Karpas-422 (cell line): ENCODE results near the gene GPD1L. TPM values are rescaled to one million over a fixed set of nuclear protein-coding genes. Genes with fewer than 3 reads are reported as not detected.
"Not testable (repeated sequence)": the region's sequence is repeated elsewhere in the genome, so short reads cannot be mapped to it uniquely, and the experiment has no call there.

Experiments used
- DNase-seq: peaks from one replicate; pipeline ENCODE4 v3.0.0-alpha.2; 2015
- H2AFZ ChIP-seq: fragments of 200-600 bp; sonication (generic); 2 replicates; pipeline ENCODE4 v1.6.1; 2014; ENCODE audit warnings: antibody characterized with exemption, low read length, mixed read lengths
- H3K27ac ChIP-seq: fragments of 200-600 bp; sonication (generic); 2 replicates; pipeline ENCODE4 v1.5.1; 2014; ENCODE audit warnings: mild to moderate bottlenecking, low read length, moderate library complexity
- H3K27me3 ChIP-seq: fragments of 200-600 bp; sonication (generic); 2 replicates; pipeline ENCODE4 v1.6.1; 2014; ENCODE audit warnings: low read length, mixed read lengths
- H3K36me3 ChIP-seq: fragments of 200-600 bp; sonication (generic); 2 replicates; pipeline ENCODE4 v1.6.1; 2014; ENCODE audit warnings: low read length, mixed read lengths; ENCODE audit not compliant: insufficient read depth
- H3K4me1 ChIP-seq: fragments of 200-600 bp; sonication (generic); 2 replicates; pipeline ENCODE4 v1.6.1; 2014; ENCODE audit warnings: mild to moderate bottlenecking, low read length, mixed read lengths
- H3K4me2 ChIP-seq: fragments of 200-600 bp; sonication (generic); 2 replicates; pipeline ENCODE4 v1.6.1; 2014; ENCODE audit warnings: low read length, low read depth, mild to moderate bottlenecking; ENCODE audit not compliant: poor library complexity, severe bottlenecking
- H3K4me3 ChIP-seq: fragments of 200-600 bp; sonication (generic); 2 replicates; pipeline ENCODE4 v1.5.1; 2014; ENCODE audit warnings: mild to moderate bottlenecking, antibody characterized with exemption, low read length, mixed read lengths
- H3K79me2 ChIP-seq: fragments of 200-600 bp; sonication (generic); 2 replicates; pipeline ENCODE4 v1.6.1; 2014; ENCODE audit warnings: mild to moderate bottlenecking, low read length, mixed read lengths
- H3K9ac ChIP-seq: fragments of 200-600 bp; sonication (generic); 2 replicates; pipeline ENCODE4 v1.6.0; 2014; ENCODE audit warnings: low read length
- H3K9me2 ChIP-seq: fragments of 200-600 bp; sonication (generic), shearing (Covaris generic); replicated peaks from 2 replicates; pipeline ENCODE4 v1.6.0; 2014; ENCODE audit warnings: mild to moderate bottlenecking, low read length, moderate library complexity; ENCODE audit not compliant: insufficient read depth
- H3K9me3 ChIP-seq: fragments of 300-700, 200-600 bp; sonication (generic); 2 replicates; pipeline ENCODE4 v1.6.1; 2014; ENCODE audit warnings: low read length, mixed read lengths
- H4K20me1 ChIP-seq: fragments of 200-600 bp; sonication (generic); 2 replicates; pipeline ENCODE4 v1.6.1; 2014; ENCODE audit warnings: mild to moderate bottlenecking, antibody characterized with exemption, low read length, low read depth; ENCODE audit not compliant: insufficient read depth
- total RNA-seq: library from RNA; depleted of rRNA; stranded (reverse); fragments of >200 nt; shearing (Covaris generic); gene quantifications from 2 replicates; pipeline ENCODE4 v1.2.3, GENCODE V29; 2014; ENCODE audit warnings: low replicate concordance

The GPD1L gene
- total RNA-seq, 1 experiment from 2014 or later = 13.5 TPM

GRCh38 chr3:32181365-32181764 is 74.9 kb downstream of the GPD1L start:
- Histone ChIP-seq H3K79me2 (no peaks in the 10 kb centered on the region), H3K9me3 (no peaks in the 10 kb centered on the region), H3K36me3 (no peaks in the 10 kb centered on the region), H4K20me1 (no peaks in the 10 kb centered on the region), H3K27ac (no peak overlapping the region), H3K4me3 (no peak overlapping the region), H3K4me1 (peaks cover 3% of the 10 kb centered on the region), H3K9me2 (no peaks in the 10 kb centered on the region), H2AFZ (no peak overlapping the region), H3K4me2 (no peak overlapping the region), H3K9ac (no peak overlapping the region), H3K27me3 (no peaks in the 10 kb centered on the region)
- DNase-seq = no peak

- H3K9me3 ChIP-seq = no peaks in the 10 kb centered on the region
- H4K20me1 ChIP-seq = no peaks in the 10 kb centered on the region
- no peaks in the 10 kb centered on the region for H3K79me2 ChIP-seq
- no peaks in the 10 kb centered on the region for H3K9me2 ChIP-seq
- no peak overlapping the region for H3K9ac ChIP-seq
- no peak overlapping the region for H3K4me3 ChIP-seq
- H3K36me3 ChIP-seq = no peaks in the 10 kb centered on the region
- H2AFZ ChIP-seq = no peak overlapping the region
- H3K27me3 ChIP-seq = no peaks in the 10 kb centered on the region
- no peak for DNase-seq
- H3K4me1 ChIP-seq = peaks cover 5% of the 10 kb centered on the region
- H3K27ac ChIP-seq = no peak overlapping the region
- no peak overlapping the region for H3K4me2 ChIP-seq
Observed at GRCh38 chr3:32181796-32182195, 75.4 kb downstream of the GPD1L start.

DNA sequence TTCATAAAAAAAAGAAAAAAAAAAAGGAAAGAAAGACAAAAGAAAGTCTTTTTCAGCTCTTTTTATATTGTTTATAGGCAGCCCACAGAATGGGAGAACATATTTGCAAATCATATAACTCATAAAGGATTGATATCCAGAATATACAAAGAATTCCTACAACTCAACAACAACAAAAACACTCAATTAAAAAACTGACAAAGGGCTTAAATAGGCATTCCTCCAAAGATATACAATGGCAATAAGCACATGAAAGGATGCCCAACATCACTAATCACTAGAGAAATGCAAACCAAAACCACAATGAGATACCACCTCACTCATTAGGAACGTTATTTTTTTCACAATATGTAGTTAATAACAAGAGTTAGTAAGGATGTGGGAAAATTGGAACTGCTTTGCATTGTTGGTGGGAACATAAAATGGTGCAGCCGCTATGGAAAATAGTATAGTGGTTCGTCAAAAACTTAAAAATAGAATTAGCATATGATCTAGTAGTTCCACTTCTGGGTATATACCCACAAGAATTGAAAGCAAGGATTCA is 77.8 kb downstream of the GPD1L start:
- Histone ChIP-seq H3K9me3 (no peaks in the 10 kb centered on the region), H3K27ac (no peak overlapping the region), H3K9ac (no peak overlapping the region), H3K4me1 (peaks cover 5% of the 10 kb centered on the region), H3K4me3 (no peak overlapping the region), H2AFZ (no peak overlapping the region), H3K4me2 (no peak overlapping the region), H3K79me2 (no peaks in the 10 kb centered on the region), H3K27me3 (no peaks in the 10 kb centered on the region), H3K9me2 (no peaks in the 10 kb centered on the region), H3K36me3 (no peaks in the 10 kb centered on the region), H4K20me1 (no peaks in the 10 kb centered on the region)
- DNase-seq = no peak

DNA sequence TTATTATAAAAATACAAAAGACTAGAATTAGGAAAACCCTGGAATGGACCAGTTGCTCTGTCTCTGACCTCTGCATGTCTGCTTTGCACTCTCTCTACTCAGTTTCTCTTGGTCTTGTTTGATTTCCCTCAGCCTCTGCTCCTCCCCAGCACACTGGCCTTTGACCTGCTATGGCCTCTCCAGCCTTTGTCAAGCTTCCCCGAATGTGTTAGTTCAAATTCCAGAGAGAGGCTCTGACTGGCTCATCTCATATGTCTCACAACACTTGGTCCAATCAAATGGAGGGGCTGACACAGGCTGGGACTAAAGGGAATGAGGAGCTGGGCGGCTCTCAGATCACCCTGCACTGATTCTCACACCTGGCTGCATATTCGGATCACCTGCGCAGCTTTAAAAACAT is 79.7 kb downstream of the GPD1L start:
- Histone ChIP-seq H3K4me3 (no peak overlapping the region), H3K27ac (no peak overlapping the region), H3K79me2 (no peaks in the 10 kb centered on the region), H4K20me1 (no peaks in the 10 kb centered on the region), H3K9ac (no peak overlapping the region), H3K4me1 (peaks cover 5% of the 10 kb centered on the region), H3K36me3 (no peaks in the 10 kb centered on the region), H3K4me2 (no peak overlapping the region), H3K9me3 (no peaks in the 10 kb centered on the region), H3K27me3 (no peaks in the 10 kb centered on the region), H3K9me2 (no peaks in the 10 kb centered on the region), H2AFZ (no peak overlapping the region)
- DNase-seq = no peak

DNA sequence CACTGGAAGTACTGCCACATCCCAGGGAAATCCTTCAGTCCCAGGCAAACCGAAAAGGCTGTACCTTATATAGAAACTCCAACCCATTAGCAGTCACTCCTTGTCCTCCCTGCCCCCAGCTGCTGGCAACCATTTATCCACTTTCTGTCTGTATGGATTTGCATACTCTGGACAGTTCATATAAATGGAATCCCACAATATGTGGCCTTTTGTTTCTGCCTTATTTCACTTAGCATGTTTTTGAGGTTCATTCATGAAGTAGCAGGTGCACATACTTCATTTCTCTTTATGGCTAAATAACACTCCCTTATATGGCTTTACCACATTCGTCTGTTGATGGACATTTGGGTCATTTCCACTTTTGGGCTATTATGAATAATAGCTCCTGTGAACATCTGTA is 80.5 kb downstream of the GPD1L start:
- Histone ChIP-seq H3K9me3 (no peaks in the 10 kb centered on the region), H3K27ac (no peak overlapping the region), H2AFZ (no peak overlapping the region), H3K4me2 (no peak overlapping the region), H3K9me2 (no peaks in the 10 kb centered on the region), H3K36me3 (no peaks in the 10 kb centered on the region), H4K20me1 (no peaks in the 10 kb centered on the region), H3K4me1 (peaks cover 5% of the 10 kb centered on the region), H3K9ac (no peak overlapping the region), H3K79me2 (no peaks in the 10 kb centered on the region), H3K4me3 (no peak overlapping the region), H3K27me3 (no peaks in the 10 kb centered on the region)
- no peak for DNase-seq

DNA sequence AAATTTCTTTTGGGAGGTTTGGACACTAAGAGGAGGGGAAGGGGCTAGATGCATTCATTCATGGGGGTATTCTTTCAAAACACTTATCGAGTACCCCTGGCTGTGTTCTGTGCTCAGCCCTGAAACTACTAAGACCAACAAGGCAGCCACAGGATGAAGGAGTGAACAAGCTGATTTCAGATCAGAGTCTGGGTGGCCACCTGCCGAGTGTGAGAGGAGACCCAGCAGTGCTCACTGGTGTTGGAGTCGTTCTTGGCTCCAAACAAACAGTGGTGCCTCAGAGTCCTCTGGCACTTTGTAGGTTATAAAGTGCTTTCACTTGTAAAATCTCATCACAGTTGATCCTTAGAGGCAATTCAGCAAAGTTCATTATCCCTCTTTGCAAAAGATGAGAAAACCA is 83.3 kb downstream of the GPD1L start:
- no peaks in the 10 kb centered on the region for H3K79me2 ChIP-seq
- no peaks in the 10 kb centered on the region for H3K36me3 ChIP-seq

GRCh38 chr3:32190556-32190955 is 84.1 kb downstream of the GPD1L start:
- H3K79me2 ChIP-seq, H3K36me3 ChIP-seq, DNase-seq, H3K9me2 ChIP-seq, H4K20me1 ChIP-seq, H3K4me1 ChIP-seq, H2AFZ ChIP-seq, H3K4me2 ChIP-seq, H3K27ac ChIP-seq, H3K9me3 ChIP-seq, H3K27me3 ChIP-seq, H3K4me3 ChIP-seq, H3K9ac ChIP-seq: not testable (repeated sequence)

More for the DNA sequence above, 83.3 kb downstream of the GPD1L start:
- Histone ChIP-seq H3K4me2 (no peak overlapping the region), H3K4me3 (no peak overlapping the region), H4K20me1 (no peaks in the 10 kb centered on the region), H3K9me3 (no peaks in the 10 kb centered on the region), H2AFZ (no peak overlapping the region), H3K4me1 (peaks cover 5% of the 10 kb centered on the region), H3K27me3 (no peaks in the 10 kb centered on the region), H3K9me2 (no peaks in the 10 kb centered on the region), H3K9ac (no peak overlapping the region), H3K27ac (no peak overlapping the region)
- peak; percentile 33 for DNase-seq

DNA sequence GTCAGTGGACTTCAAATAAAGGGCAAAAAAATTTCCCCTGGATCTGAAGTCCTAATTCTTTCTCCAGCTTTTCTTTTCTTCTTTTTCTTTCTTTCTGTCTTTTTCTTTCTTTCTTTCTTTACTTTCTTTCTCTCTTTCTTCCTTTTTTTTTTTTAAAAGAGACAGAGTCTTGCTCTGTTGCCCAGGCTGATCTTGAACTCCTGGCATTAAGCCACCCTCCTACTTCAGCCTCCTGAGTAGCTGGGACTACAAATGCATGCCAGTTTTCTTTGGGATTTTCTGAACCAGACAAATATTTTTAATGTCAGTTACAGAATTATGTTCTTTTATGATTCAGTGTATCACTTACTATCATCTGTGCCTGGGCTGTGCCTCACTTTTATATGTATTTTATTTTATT is 86.7 kb downstream of the GPD1L start:
- H3K27me3 ChIP-seq = no peaks in the 10 kb centered on the region

DNA sequence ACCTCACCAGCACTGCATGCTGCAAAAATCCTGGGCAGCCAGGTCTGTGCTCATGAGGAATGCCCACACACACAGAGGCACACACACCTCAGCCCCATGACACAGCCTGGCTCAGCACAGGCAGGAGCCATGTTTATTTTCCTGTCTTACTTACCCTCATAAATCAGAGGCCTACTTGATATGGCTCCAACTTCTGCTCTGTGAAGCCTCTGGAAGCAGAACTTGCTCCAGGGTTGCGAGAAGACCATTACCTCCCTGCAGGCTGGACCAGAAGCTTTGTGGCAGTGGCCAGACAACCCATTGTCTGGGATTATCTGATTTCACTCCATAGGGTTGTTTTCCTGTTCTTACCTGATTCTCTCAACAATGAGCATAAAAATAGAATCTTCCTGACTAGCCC is 88.2 kb downstream of the GPD1L start:
- Histone ChIP-seq H3K4me1 (no peaks in the 10 kb centered on the region), H2AFZ (no peak overlapping the region), H3K4me3 (no peak overlapping the region), H3K9me3 (no peaks in the 10 kb centered on the region), H3K79me2 (no peaks in the 10 kb centered on the region), H3K9me2 (no peaks in the 10 kb centered on the region), H4K20me1 (no peaks in the 10 kb centered on the region), H3K4me2 (no peak overlapping the region), H3K27me3 (no peaks in the 10 kb centered on the region), H3K36me3 (no peaks in the 10 kb centered on the region), H3K27ac (no peak overlapping the region), H3K9ac (no peak overlapping the region)
- no peak for DNase-seq

More for the DNA sequence above, 86.7 kb downstream of the GPD1L start:
- Histone ChIP-seq H3K4me1 (no peaks in the 10 kb centered on the region), H3K79me2 (no peaks in the 10 kb centered on the region), H3K9me2 (no peaks in the 10 kb centered on the region), H3K9ac (no peak overlapping the region), H3K36me3 (no peaks in the 10 kb centered on the region), H3K27ac (no peak overlapping the region), H3K9me3 (no peaks in the 10 kb centered on the region), H4K20me1 (no peaks in the 10 kb centered on the region), H3K4me2 (no peak overlapping the region), H2AFZ (no peak overlapping the region), H3K4me3 (no peak overlapping the region)
- no peak for DNase-seq
